HG02588 (cell line): ENCODE results near the gene PAK6.
A peak's percentile ranks its signal among the peaks of the same experiment; 100 is the strongest.

Source experiments
- ATAC-seq: cut with Tn5 transposase; IDR thresholded peaks from one replicate; pipeline ENCODE4 v1.9.1; 2021; ENCODE audit warnings: mild to moderate bottlenecking, moderate library complexity; ENCODE audit not compliant: unreplicated experiment

Gene PAK6

DNA sequence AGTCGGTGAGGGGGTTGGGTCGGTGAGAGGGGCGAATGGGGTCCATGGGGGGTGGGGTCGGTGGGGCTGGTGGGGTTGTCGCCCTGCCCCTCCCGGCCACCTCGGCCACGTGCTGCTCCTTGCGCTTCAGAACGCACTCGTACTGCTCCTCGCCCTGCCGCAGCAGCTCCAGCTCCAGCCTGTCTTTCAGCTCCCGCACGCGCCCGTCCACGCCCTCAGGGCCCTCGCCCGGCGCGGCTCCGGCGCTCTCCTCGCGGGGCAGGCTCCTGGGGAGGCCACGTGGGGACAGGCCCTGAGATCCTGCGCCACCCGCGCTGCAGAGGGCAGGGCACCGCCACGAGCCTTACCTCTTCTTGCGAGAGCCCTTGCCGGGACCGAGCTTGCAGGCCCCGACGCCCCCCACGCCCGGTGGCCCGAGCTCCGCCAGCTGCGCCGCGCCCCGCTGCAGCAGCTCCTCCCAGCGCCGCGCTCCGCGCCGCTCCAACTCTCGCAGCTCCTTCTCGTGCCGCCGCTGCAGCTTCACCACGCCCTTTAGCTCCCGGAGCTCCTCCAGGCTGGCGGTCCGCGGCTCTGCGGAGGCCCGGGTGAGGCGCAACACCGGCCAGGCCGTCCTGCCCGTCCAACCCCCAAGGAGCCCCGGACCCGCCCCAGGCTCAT lies 52.2 kb downstream of the PAK6 start:
- no peak for ATAC-seq

DNA sequence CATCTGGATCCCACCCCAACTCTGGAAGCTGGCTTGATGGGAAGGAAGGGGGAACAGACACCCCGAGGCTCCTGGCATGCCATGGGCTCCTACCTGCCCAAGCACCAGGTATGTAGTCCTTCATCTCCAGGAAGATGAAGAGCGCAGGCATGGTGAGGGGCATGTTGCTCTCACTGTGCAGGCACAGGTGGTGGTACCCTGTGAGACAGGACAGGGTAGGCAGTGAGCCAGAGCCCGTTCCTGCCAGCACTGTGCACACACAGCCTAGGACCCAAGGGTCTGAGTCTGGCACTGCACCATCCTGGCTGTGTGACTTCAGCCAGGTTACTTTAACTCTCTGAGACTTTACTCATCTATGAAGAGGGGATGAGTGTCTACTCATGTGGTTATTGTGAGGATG lies 53.4 kb downstream of the PAK6 start:
- no peak for ATAC-seq

DNA sequence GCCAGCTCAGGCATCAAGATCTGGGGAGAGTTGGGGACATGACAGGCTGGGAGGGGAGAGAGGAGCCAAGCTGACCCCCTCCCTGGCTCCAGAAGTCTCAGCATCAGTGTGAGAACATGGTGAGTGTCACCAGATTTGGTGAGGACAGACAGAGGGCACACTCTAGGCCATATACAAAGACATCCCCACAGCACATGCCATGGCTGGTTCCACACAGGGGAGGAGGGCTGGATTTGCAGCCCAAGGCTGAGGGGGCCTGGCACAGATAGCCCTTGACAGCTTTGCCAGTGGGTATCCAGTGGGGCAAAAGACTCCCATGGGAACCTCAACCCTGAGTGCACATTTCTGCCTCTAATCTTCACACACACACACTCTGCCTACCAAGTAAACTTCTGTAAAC lies 54.1 kb downstream of the PAK6 start:
- no peak for ATAC-seq

DNA sequence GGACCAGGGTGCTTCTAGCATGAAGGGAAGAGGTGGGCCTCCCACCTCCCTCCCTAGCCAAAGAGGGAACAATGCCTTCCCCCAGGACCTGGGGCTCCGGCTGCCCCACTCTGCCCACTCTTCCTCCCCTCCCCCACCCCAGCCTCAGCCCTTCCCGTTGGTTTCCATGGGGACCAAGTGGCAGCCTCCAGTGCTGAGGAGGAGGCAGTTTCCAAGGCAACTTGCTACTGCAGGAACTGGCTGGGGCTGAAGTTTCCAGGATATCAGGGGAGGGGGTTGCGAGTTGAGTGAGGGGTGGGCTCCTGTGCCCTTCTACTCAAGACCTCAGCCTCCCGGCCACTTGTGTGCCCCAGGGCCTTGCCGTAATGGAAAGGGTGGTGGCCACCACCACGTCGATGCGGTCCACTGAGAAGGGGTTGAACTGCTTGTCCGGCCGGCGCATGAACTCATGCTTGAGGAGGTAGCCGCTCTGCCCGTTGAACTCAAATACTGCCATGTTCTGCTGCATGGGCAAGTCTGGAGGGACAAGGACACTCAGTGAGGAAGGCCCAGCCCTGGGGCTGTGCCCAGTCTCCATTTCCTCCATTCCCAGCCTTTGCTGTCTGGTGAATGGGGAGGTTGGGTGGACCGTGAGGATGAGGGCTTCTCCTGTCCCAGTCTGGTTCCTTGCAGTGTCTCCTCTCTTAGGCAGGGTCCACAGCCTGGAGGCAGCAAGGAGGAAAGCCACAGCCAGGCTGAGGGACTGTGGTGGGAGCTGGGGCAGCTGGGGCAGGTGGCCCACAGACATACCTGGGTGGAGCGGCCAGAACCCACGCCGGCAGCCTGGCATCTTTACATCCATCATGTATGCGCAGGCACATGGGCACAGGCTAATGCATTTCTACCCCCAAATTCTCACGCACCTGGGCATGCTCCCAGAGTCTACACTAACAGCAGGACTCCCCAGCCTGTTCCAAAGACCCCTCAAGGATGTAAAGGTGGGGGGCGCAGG lies 55.3 kb downstream of the PAK6 start:
- ATAC-seq = no peak

DNA sequence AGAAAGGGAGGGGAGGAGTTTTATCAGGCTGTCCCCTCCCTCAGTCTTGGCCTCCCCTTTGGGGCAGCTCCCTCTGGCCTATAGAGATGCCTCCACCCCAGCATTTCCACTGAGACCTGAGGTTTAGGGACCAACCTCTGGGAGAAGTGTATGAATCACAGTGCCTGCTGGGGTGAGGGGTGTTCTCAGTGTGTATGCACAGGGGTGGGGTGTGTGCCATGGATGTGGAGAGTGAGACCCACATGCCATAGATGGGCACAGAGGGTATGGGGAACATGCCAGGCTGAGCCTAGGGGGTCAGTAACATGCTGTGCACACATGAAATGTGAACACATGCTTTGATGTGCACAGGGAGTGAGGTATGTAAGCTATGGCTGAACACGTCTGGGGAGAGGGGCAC lies 56.4 kb downstream of the PAK6 start:
- no peak for ATAC-seq

DNA sequence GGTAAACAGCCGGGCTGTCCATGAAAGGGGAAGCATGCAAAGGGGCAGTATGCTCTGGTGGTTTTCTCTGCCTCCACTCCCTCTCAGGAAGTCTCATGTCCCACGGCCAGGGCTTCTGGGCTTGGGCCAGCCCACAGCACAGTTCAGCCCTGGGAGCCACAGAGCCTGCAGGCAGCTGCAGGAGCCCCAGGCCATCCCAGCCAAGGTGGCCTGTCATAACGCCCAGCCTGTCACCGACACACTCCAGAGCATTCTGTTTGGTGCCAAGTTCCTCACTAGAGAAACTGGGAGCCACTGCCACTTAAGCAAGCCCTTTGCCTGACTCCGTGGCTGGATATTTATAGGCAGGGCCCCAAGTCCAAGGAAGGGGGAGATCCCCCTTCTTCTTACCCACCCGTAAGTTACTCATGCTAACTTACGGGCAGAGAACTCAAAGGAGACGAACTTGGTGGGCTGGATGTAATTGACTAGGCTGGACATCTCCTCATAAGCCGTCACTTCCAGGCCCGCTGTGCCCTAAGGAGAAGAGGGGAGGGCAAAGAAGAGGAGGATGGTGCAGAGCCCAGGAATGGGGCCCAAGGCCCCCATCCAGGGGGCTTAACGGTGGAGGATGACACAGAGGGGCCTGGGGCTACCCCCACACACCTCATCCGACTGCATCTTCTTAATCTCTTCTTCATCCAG lies 57.2 kb downstream of the PAK6 start:
- no peak for ATAC-seq

DNA sequence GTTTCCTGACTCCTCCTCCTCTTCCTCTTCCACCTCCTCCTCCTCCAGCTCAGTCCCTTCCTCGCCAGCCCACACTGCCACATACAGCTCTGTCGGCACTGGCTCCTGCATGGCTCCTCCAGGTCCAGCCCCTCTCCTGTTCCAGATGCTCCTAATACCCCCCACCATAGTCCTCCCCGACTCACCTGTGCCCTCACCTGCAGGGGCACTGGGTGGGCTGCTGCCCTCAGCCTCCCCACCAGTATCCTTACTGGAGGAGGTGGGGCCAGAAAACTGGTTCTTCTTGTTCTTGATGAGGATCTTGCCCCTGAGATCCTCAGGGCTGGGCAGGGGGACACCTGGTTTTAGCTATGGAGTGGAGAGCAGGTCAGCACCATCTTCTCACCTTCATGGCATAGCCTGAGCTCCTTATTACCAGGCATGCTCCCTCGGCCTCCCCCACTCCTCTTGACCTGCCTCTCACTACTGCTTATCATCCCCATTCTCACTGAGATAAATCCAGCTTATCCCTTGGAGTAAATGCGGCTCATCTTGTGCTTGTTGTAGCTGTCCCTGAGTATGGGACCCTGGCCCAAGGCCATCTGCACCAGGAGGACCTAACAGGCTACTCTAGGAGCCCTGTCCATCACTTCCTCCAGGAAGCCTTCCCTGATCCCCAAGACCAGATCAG lies 57.8 kb downstream of the PAK6 start:
- ATAC-seq = no peak

DNA sequence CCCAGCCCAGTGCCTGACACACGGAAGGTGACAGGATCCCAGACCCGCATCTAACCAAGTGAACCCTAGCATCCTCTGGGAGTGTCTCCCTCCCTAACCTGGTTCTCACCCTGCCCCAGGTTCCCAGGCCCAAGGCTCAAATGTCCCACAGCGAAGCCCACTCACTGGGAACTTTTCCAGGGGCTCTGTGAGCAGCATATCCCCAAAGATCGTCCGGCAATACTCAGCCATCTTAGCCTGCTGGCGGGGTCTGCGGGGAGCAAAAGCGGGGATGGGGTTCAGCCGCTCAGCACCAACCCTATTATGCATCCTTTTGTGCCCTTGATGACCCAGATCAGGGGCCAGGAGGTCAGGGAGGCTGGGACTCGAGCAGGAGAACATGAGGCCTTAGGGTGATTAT lies 58.5 kb downstream of the PAK6 start:
- no peak for ATAC-seq

DNA sequence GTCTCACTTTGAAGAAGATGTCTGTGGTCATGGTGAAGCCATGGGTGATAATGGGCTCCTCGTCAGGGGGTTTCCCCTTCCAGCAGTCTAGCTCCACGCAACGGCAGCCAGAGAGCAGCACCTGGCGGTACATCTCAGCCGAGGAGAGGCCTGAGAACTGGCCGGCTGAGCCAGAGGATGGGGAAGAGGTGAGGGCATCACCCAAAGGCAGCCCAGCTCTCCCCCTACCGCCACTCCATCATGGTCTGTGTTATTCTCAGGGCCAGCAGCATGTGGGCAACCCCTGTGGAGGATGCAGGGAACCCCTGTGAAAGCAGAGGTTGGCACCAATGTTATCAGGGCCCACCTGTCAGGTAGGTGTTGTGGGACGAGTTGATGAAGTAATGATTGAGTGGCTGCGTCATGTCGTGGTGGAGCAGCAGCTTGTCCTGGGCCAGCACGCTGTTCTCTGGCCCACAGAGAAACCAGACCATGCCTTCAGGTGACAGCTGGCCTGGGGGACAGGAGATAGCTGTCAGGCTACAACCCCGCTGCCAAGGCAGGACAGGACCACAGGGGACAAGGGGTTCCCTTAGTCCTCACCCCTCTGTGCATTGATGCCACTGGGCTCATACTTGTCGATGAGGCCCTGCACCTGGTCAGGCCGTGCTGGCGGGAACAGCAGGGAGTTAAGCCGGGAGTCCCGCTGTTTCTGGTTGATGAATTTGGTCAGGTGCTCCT lies 59.5 kb downstream of the PAK6 start:
- no peak for ATAC-seq

DNA sequence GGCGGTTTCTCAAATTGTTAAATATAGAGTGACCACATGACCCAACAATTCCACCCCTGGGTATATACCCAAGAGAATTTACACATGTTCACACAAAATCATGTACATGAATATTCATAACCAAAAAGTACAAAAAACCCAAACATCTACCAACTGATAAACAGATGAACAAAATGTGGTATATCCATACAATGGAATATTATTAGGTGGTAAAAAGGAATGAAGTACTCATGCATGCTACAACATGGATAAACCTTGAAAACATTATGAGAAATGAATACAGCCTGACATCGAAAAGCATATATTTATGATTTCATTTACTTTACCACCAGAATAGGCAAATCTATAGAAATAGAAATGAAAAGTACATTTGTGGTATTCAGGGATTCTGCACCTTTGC lies 61.5 kb downstream of the PAK6 start:
- no peak for ATAC-seq

DNA sequence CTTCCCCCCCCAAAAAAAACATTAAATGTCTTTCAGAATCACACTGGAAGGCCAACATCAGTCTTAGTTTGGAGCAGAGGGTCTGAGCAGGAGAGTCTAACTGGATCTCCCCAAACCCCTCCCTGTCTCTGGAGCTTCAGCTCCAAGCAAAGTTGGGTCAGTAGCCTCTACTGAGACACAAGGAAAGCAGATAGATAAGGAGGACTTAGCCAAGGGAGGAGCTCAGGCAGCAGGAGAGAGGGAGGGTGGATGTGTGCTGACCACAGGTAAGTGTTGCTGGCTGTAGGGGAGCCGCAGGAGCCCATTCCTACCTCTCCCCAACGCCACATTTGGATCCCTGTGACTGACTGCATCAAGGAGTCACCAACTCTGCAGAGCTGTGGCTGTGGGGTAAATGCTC lies 61.9 kb downstream of the PAK6 start:
- ATAC-seq = no peak

DNA sequence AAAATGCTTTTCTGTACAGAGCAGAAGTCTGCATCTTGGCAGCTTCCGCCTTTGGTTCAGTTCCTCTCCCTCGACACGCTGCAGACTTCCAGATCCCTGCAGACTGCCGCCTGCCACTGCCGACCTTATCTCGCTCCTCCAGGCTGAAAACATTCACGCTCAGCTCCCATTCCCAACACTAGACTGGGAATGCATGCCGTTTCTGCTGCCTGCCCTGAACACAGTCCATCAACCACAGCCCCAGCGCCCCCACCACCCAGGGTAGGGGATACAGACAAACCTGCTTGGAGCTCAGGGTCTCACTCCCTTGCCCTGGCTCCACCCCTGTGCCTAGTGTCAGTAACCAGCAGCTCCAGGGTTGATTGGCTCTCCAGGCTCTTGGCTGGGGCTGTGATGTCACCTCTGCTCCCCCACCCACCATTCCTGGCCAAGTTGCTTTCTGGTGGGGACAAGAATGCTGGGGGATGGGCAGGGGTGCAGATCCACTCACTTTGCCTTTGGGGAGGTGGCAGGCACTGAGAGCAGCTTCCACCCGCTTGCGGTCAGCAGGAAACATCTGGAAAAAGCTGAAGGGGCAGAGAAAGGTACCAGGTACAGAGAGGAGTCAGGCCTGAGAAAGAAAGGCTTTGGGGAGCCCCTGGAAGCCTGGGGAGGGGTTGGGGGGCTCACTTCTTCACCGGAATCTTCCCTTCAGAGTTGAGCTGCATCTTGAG lies 62.8 kb downstream of the PAK6 start:
- no peak for ATAC-seq

DNA sequence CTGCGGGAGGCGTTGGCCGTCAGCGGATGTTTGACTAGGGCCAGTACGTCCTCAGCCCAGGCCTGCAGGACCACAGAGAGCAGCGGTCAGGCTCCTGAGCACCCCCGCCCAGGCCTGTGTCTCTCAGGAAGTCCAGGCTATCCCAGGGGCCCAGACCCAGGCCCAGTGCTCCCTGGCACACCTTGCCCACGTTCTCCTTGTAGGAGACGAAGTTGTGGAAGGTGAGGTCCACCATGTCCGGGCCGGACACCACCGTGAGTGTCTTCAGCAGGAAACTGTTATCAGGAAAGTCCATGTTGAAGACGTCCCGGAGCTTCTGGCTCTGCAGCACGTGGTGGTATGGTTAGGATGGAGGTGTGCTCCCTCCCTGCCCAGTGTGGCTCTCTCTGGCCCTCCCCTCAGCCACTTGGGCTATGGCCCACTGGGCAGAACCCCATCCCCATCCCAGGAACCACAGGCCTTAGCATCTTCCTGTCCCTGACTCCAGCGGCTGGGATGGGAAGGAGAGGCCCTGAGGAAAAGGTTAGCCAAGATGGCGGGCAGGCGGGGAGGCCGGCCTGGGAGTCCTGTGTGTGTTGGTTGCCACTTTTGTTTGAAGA lies 63.5 kb downstream of the PAK6 start:
- ATAC-seq = no peak

DNA sequence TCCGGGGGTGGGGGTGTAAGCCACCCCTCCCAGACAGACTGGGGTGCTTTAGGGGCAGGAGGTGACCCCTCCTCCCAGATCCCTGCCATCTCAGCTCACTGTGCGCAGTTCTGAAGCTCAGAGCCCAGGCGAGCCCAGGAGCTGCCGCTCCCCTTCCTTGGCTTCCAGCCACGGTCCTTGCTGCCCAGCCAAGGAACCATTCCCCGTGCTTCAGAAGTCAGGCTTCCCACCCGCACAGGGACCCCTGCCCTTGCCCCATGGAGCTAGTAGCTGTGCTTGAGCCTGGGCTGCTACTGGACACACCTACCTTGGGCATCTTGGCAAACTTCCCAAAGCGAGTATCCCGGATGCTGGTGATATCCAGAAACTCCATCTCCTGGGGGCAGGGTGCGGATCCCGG lies 64.1 kb downstream of the PAK6 start:
- no peak for ATAC-seq

DNA sequence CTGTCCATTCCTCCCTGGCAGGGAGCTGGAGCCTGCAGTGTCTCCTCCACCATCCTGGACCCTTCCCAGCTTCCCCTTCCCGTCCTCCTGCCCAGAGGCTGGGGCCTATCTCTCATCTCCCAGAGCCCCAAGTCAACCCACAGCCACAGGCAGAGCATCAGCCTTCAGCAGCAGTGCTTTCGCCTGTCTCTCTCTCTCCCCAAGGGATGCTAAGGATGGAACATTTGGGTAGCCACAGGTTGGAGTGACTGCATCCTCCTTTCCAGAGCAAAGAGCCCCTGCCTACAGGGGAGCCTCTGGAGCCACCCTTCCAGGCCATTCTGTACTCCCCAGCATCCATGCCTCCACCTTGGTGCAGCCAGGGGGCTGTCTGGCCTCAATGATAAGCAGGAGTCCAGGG lies 64.7 kb downstream of the PAK6 start:
- ATAC-seq = no peak

DNA sequence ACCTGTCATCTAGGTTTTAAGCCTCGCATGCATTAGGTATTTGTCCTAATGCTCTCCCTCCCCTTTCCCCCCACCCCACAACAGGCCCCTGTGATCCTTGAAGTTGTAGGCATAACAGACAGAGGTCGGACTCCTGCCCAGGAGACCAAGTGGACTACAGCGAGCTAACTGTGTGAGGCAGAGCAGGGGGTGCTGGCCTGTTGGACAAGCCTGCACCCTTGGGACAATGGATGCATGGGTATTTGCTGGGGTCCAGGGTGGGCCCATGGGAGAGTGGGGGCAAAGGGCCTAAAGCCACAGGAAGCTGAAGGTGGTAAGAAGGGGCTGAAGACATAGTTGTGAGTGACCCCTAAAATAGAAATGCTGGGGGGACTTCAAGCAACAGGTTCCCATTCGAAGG lies 66.4 kb downstream of the PAK6 start:
- ATAC-seq = no peak

DNA sequence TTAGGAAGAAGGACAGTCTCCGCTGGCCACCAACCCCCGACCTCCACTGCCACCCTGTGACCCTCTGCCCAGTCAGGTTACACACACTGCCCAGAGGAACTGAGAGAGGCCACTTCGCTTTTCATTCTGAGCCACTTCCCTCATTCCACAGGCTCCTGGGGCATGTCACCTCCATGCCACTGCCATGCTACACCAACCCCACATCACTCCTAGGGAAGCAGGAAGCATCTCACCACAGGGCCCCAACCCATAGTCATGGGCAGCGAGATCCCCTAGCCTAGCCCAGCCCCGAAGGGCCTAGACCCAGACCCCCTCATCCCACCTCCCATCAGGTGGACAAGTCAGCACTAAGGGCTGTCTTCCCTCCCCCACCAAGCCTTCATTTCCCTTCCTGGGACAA lies 67.5 kb downstream of the PAK6 start:
- ATAC-seq = no peak

DNA sequence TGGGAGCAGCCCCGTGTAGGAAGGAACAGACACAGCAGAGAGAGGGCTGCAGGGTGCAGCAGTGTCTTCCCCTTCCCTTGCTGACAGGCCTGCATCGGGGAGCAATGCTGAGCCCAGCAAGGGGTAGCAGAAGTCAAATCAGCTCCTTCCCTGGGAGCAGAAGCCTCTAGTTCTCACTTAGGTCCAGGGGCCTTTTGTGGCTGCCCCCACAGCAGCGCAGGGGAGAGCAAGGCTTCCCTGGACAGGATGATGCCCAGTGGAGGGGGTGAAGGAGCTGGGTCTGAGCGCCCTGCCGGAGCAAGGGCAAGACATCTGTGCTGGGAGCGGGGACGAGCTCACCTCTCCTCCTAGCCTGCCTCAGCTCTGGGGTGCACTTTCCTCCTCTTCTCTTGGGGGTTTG lies 68.0 kb downstream of the PAK6 start:
- no peak for ATAC-seq

DNA sequence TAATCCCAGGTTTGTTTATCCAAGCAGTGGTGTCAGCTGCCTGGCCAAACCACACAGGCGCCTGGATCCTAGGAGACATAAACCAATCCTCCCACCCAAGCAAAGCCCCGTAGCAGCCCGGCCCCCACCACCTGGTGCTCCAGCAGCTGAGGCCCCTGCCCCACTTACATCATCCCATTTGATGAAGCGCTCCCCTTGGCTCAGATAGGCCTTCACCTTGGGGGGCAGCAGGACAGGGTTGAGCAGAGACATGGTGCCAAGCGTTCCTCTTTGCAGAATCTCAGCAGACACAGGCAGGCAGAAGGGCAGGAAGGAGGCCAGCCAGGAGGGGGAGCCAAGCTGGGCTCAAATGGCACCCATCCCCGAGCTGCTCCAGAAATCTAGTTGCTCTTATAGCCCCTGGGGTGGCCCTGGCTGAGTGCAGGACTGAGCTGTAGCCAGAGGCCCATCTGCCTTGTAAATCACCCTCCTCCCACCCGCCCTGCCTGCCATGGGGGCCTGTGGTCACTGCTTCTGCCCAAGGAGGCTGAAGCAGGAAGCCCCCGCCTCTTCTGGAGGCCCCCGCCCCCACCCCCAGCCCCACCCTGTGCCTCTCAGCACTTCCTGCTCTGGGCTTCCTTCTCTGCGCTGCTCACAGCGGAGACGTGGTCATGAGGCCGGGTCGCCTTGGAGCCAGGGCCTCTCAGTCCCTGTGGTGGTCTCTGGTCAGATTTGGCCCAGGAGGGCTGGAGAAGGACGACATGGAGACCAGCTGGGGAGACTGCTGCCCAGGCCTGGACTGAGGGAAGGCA lies 68.8 kb downstream of the PAK6 start, which contains the start of gene PLCB2:
PLCB2 (minus strand) TSS at position 515 of the 791 bp plus-strand sequence; CDS start at position 252, 263 bp downstream.
- peak; percentile 52 for ATAC-seq
